Suppressor macrophage (primary cell): ENCODE measurements around the gene TMEM271.

ENCODE experiments used
- DNase-seq, 4 experiments: peaks; one replicate each; pipeline ENCODE4 v3.0.0-alpha.2; 2020 to 2022

Gene TMEM271

GRCh38 chr4:532588-533317 is 43.3 kb downstream of the TMEM271 start:
- DNase-seq = no peak

- no peak for DNase-seq
These were observed 44.2 kb downstream of the TMEM271 start for GRCh38 chr4:531721-532565.

- DNase-seq = no peak
These were observed 45.0 kb downstream of the TMEM271 start for GRCh38 chr4:531076-531475.

- no peak for DNase-seq
These were observed 45.9 kb downstream of the TMEM271 start for GRCh38 chr4:530017-530781.

GRCh38 chr4:529563-529962 is 46.5 kb downstream of the TMEM271 start:
- no peak for DNase-seq

GRCh38 chr4:528835-529234 is 47.3 kb downstream of the TMEM271 start:
- DNase-seq = no peak

- no peak for DNase-seq
These were observed 47.8 kb downstream of the TMEM271 start for GRCh38 chr4:528296-528695.

- DNase-seq = no peak
These were observed 49.1 kb downstream of the TMEM271 start for GRCh38 chr4:526971-527460.

GRCh38 chr4:526189-526909 is 49.7 kb downstream of the TMEM271 start:
- DNase-seq = no peak

GRCh38 chr4:525660-526059 is 50.4 kb downstream of the TMEM271 start:
- no peak for DNase-seq

- DNase-seq = no peak
These were observed 51.9 kb downstream of the TMEM271 start for GRCh38 chr4:524196-524595.
